Astrocyte (in vitro differentiated cells and primary cell): ENCODE results near the gene TSHZ1. TPM values are rescaled to one million over a fixed set of nuclear protein-coding genes. Genes with fewer than 3 reads are reported as not detected.

Experiments
- DNase-seq: peaks from one replicate; pipeline ENCODE4 v3.0.0-alpha.2; 2010; ENCODE audit warnings: low read depth
- FAIRE-seq: peaks from 2 replicates; lab custom pipeline; 2011; peaks lifted over from hg19 to GRCh38; lab: Jason Lieb, UNC
- H2AFZ ChIP-seq: 2 replicates; pipeline ENCODE4 v1.6.0; 2012; ENCODE audit warnings: low read depth, low read length, inconsistent platforms
- H3K27ac ChIP-seq: 2 replicates; pipeline ENCODE4 v1.5.1; 2011; ENCODE audit warnings: low read depth, low read length, inconsistent platforms
- H3K27me3 ChIP-seq: 2 replicates; pipeline ENCODE4 v1.6.0; 2011; ENCODE audit warnings: low read length, inconsistent platforms; ENCODE audit not compliant: insufficient read depth
- H3K36me3 ChIP-seq: 2 replicates; pipeline ENCODE4 v1.5.1; 2011; ENCODE audit warnings: low read length, inconsistent platforms; ENCODE audit not compliant: insufficient read depth
- H3K4me1 ChIP-seq: 2 replicates; pipeline ENCODE4 v1.5.1; 2011; ENCODE audit warnings: low read length, inconsistent platforms; ENCODE audit not compliant: insufficient read depth
- H3K4me2 ChIP-seq: 2 replicates; pipeline ENCODE4 v1.6.0; 2012; ENCODE audit warnings: low read length, inconsistent platforms
- H3K4me3 ChIP-seq: 2 replicates; pipeline ENCODE4 v1.5.1; 2011; ENCODE audit warnings: low read depth, mild to moderate bottlenecking, low read length, inconsistent platforms; ENCODE audit not compliant: insufficient read depth
- H3K79me2 ChIP-seq: 2 replicates; pipeline ENCODE4 v1.6.0; 2012; ENCODE audit warnings: mild to moderate bottlenecking, low read length, inconsistent platforms; ENCODE audit not compliant: insufficient read depth
- H3K9ac ChIP-seq: 2 replicates; pipeline ENCODE4 v1.6.0; 2012; ENCODE audit warnings: mild to moderate bottlenecking, low read length, inconsistent platforms
- H3K9me3 ChIP-seq: 2 replicates; pipeline ENCODE4 v1.5.1; 2012; ENCODE audit warnings: low read depth, mild to moderate bottlenecking, low read length, inconsistent platforms; ENCODE audit not compliant: insufficient read depth
- H4K20me1 ChIP-seq: 2 replicates; pipeline ENCODE4 v1.6.0; 2012; ENCODE audit warnings: low read length, inconsistent platforms; ENCODE audit not compliant: insufficient read depth
- H3K27ac Mint-ChIP-seq: one replicate; pipeline ENCODE4 v1.8.0; 2021; ENCODE audit warnings: mild to moderate bottlenecking, mixed read lengths; ENCODE audit not compliant: unreplicated experiment
- H3K27me3 Mint-ChIP-seq: one replicate; pipeline ENCODE4 v1.8.0; 2021; ENCODE audit warnings: low read depth, mixed read lengths; ENCODE audit not compliant: unreplicated experiment
- H3K36me3 Mint-ChIP-seq: one replicate; pipeline ENCODE4 v1.8.0; 2021; ENCODE audit warnings: low read depth, mixed read lengths; ENCODE audit not compliant: unreplicated experiment
- H3K4me1 Mint-ChIP-seq: one replicate; pipeline ENCODE4 v1.8.0; 2021; ENCODE audit warnings: low read depth, mixed read lengths; ENCODE audit not compliant: unreplicated experiment
- H3K4me3 Mint-ChIP-seq: one replicate; pipeline ENCODE4 v1.8.0; 2021; ENCODE audit warnings: mild to moderate bottlenecking, moderate library complexity, mixed read lengths; ENCODE audit not compliant: unreplicated experiment
- H3K9me3 Mint-ChIP-seq: one replicate; pipeline ENCODE4 v1.8.0; 2021; ENCODE audit warnings: mild to moderate bottlenecking, mixed read lengths; ENCODE audit not compliant: unreplicated experiment
- EZH2 ChIP-seq: IDR thresholded peaks from 2 replicates; pipeline ENCODE4 v1.6.1; 2012; ENCODE audit warnings: mild to moderate bottlenecking, low read length, inconsistent platforms; ENCODE audit not compliant: insufficient read depth
- total RNA-seq: library from RNA; stranded (reverse); gene quantifications from 2 replicates; pipeline ENCODE4 v1.2.1, GENCODE V29; 2021
- TF ChIP-seq, protein P1 (sequence below): IDR thresholded peaks from 2 replicates; pipeline ENCODE4 v1.5.1; 2011; ENCODE audit warnings: low read depth, mild to moderate bottlenecking, inconsistent platforms, low read length, moderate library complexity; ENCODE audit not compliant: insufficient read depth

The TSHZ1 gene
- total RNA-seq, 1 donor from 2014 or later, result 2.9 TPM

DNA sequence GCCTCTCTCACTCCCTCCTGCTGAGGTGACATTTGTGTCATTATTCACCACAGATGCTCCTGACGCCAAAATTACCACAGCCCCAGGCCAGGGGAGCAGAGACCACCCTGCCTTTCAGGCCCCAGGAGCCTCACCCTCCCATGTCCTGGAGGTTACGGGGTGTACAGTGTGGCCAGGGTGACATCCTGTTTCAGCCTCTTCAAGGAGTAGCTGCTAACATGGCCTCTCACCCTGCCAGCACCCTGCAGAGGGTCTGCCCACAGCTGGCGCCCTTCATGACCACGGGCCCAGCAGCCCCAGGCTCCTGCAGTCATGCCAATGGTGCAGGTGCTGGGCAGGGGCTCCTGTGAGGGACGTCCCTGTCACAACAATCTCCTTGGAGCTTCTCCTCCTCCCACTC, 124.3 kb downstream of the TSHZ1 start:
- H3K79me2 ChIP-seq, result no peaks in the 10 kb centered on the region
- DNase-seq (no peak), FAIRE-seq (no peak)
- peaks cover 2% of the 10 kb centered on the region for H3K27me3 ChIP-seq
- H3K27ac Mint-ChIP-seq, result no peak overlapping the region
- no peak overlapping the region for H3K27ac ChIP-seq
- H3K9me3 ChIP-seq, result no peaks in the 10 kb centered on the region
- H2AFZ ChIP-seq, result no peak overlapping the region
- no peaks in the 10 kb centered on the region for H3K4me1 Mint-ChIP-seq
- no peak for TF ChIP-seq EZH2
- TF ChIP-seq, protein P1, sequence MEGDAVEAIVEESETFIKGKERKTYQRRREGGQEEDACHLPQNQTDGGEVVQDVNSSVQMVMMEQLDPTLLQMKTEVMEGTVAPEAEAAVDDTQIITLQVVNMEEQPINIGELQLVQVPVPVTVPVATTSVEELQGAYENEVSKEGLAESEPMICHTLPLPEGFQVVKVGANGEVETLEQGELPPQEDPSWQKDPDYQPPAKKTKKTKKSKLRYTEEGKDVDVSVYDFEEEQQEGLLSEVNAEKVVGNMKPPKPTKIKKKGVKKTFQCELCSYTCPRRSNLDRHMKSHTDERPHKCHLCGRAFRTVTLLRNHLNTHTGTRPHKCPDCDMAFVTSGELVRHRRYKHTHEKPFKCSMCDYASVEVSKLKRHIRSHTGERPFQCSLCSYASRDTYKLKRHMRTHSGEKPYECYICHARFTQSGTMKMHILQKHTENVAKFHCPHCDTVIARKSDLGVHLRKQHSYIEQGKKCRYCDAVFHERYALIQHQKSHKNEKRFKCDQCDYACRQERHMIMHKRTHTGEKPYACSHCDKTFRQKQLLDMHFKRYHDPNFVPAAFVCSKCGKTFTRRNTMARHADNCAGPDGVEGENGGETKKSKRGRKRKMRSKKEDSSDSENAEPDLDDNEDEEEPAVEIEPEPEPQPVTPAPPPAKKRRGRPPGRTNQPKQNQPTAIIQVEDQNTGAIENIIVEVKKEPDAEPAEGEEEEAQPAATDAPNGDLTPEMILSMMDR, result no peak
- H4K20me1 ChIP-seq, result no peaks in the 10 kb centered on the region
- no peak overlapping the region for H3K4me3 Mint-ChIP-seq
- no peaks in the 10 kb centered on the region for H3K36me3 ChIP-seq
- no peak overlapping the region for H3K4me2 ChIP-seq
- no peaks in the 10 kb centered on the region for H3K27me3 Mint-ChIP-seq
- H3K4me3 ChIP-seq, result no peak overlapping the region
- no peaks in the 10 kb centered on the region for H3K4me1 ChIP-seq
- no peaks in the 10 kb centered on the region for H3K36me3 Mint-ChIP-seq
- H3K9ac ChIP-seq, result no peak overlapping the region
- H3K9me3 Mint-ChIP-seq, result peaks cover 3% of the 10 kb centered on the region

DNA sequence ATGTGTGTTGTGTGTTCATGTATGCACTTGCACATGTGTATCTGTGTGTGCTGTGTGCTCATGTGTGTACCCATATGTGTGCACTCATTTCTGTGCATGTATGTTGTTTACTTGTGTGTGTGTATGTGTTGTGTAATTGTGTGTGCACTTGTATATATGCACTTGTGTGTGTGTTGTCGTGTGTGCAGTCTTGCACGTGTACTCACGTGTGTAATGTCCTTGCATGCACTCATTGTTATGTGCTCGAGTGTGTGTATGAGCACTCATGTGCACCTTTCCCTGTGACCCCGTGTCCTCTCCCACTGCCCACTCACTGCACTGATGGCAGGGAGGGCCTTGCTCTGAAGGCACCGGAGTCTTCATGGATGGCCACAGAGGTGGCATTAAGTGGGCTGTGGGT, 124.9 kb downstream of the TSHZ1 start:
- no peaks in the 10 kb centered on the region for H3K79me2 ChIP-seq
- H3K36me3 Mint-ChIP-seq, result no peaks in the 10 kb centered on the region
- H3K4me1 Mint-ChIP-seq, result no peaks in the 10 kb centered on the region
- no peaks in the 10 kb centered on the region for H4K20me1 ChIP-seq
- no peak overlapping the region for H3K27ac Mint-ChIP-seq
- no peaks in the 10 kb centered on the region for H3K4me1 ChIP-seq
- no peak for TF ChIP-seq EZH2
- TF ChIP-seq, protein P1, result no peak
- H3K36me3 ChIP-seq, result no peaks in the 10 kb centered on the region
- H3K9me3 Mint-ChIP-seq, result peaks cover 3% of the 10 kb centered on the region
- no peaks in the 10 kb centered on the region for H3K9me3 ChIP-seq
- no peaks in the 10 kb centered on the region for H3K27me3 Mint-ChIP-seq
- no peak overlapping the region for H3K4me3 ChIP-seq
- no peak overlapping the region for H3K27ac ChIP-seq
- H3K4me2 ChIP-seq, result no peak overlapping the region
- H3K4me3 Mint-ChIP-seq, result no peak overlapping the region
- no peak overlapping the region for H3K9ac ChIP-seq
- DNase-seq (no peak), FAIRE-seq (no peak)
- no peak overlapping the region for H2AFZ ChIP-seq
- H3K27me3 ChIP-seq, result peaks cover 3% of the 10 kb centered on the region

DNA sequence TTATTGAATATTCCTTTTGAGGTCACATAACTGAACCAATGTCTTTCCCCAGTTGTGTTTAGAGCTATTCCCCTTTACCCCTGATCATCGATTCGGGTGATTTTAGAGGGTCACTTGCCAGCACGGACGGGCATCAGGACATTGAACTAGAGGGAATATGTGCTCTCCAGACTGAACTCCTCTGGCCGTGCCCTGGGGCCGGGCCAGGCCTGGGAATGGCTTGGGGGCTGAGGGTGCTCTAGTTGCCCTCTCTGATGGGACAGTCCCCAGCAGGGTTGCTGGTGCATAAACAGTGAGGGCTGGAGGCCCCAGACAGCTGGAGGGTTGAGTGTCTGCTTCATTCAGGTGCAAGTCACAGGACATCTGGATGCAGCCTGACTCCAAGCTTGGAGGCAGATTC, 126.2 kb downstream of the TSHZ1 start:
- H3K4me1 Mint-ChIP-seq, result no peaks in the 10 kb centered on the region
- TF ChIP-seq, protein P1, result no peak
- no peak for TF ChIP-seq EZH2

More for the DNA sequence above, 126.2 kb downstream of the TSHZ1 start:
- peaks cover 3% of the 10 kb centered on the region for H3K9me3 Mint-ChIP-seq
- no peaks in the 10 kb centered on the region for H3K36me3 ChIP-seq
- no peaks in the 10 kb centered on the region for H3K4me1 ChIP-seq
- H3K27ac Mint-ChIP-seq, result no peak overlapping the region
- no peaks in the 10 kb centered on the region for H3K36me3 Mint-ChIP-seq
- no peaks in the 10 kb centered on the region for H3K79me2 ChIP-seq
- H3K27me3 ChIP-seq, result peaks cover 6% of the 10 kb centered on the region
- H3K4me3 ChIP-seq, result no peak overlapping the region
- no peaks in the 10 kb centered on the region for H3K27me3 Mint-ChIP-seq
- H3K4me3 Mint-ChIP-seq, result no peak overlapping the region
- no peak overlapping the region for H2AFZ ChIP-seq
- DNase-seq (no peak), FAIRE-seq (no peak)
- no peaks in the 10 kb centered on the region for H4K20me1 ChIP-seq
- H3K9me3 ChIP-seq, result no peaks in the 10 kb centered on the region
- no peak overlapping the region for H3K9ac ChIP-seq
- no peak overlapping the region for H3K27ac ChIP-seq
- H3K4me2 ChIP-seq, result no peak overlapping the region
